ENCODE measurements around the gene SELENOI. TPM values are rescaled to one million over a fixed set of nuclear protein-coding genes. Genes with fewer than 3 reads are reported as not detected.

SELENOI gene
- total and polyA plus RNA-seq, 2 donors (not counting 3 experiments of a cell fraction or from before 2014, with no cell fraction given), result 10.8 to 25.3 TPM

GRCh38 chr2:26384183-26384582 is 38.2 kb downstream of the SELENOI start:
- no peak overlapping the region for H3K9ac ChIP-seq (replicated peaks; ENCODE audit: extremely low read depth, insufficient read depth, low read length)
- no TSS peak for BruUV-seq (replicated peaks)
- TF ChIP-seq FOS (IDR thresholded peaks at IDR 0.05; ENCODE audit: borderline replicate concordance, insufficient read depth, low read length) (no peak), JUN (IDR thresholded peaks at IDR 0.05; ENCODE audit: borderline replicate concordance, insufficient read depth, insufficient read length, low read depth) (no peak), CTCF (IDR thresholded peaks at IDR 0.05; ENCODE audit: extremely low read depth in 1 of 2, insufficient read depth in 1 of 2, low read depth in 1 of 2, low read length in 2 of 2) (no peak), MAX (IDR thresholded peaks at IDR 0.05; ENCODE audit: insufficient read depth, insufficient read length) (no peak), POLR2AphosphoS5 (IDR thresholded peaks at IDR 0.05; ENCODE audit: insufficient read depth, low read depth, low read length) (no peak), EZH2 (IDR thresholded peaks at IDR 0.05; ENCODE audit: borderline replicate concordance, low read depth, low read length, severe bottlenecking) (no peak), MYC (IDR thresholded peaks at IDR 0.05; ENCODE audit: low read depth, low read length) (no peak), GATA2 (IDR thresholded peaks at IDR 0.05; ENCODE audit: insufficient read depth, insufficient read length, low read depth, low read length) (no peak), POLR2A (IDR thresholded peaks at IDR 0.05; ENCODE audit: low read depth, low read length) (no peak)
- no peak overlapping the region for H3K27ac ChIP-seq (ENCODE audit: insufficient read depth, low read depth, low read length)
- intact Hi-C loops (cut with micrococcal nuclease) (no loop called here), dilution Hi-C loops (cut with MboI; ENCODE audit: extremely low pct_ligation_motif_present, low sequenced_read_pairs) (no loop called here)
- no peaks in the 10 kb centered on the region for H3K4me1 ChIP-seq (ENCODE audit: control insufficient read depth, extremely low read depth, insufficient read depth, low read length)
- ChIA-PET POLR2A (no interaction called here), CTCF (interaction anchor here (0.9 to 1.1 kb wide), 2 partner anchors 8 to 194 kb away, joined by 3 read pairs; no protein-coding TSS in a partner anchor)
- no peaks in the 10 kb centered on the region for H3K27me3 ChIP-seq (ENCODE audit: control insufficient read depth in 2 of 2, insufficient read depth in 2 of 2, low read length in 2 of 2)
- H3K9me3 ChIP-seq (replicated peaks; ENCODE audit: control insufficient read depth, insufficient read depth, low read length), result no peaks in the 10 kb centered on the region
- H3K4me2 ChIP-seq (ENCODE audit: insufficient read depth, low read length), result no peak overlapping the region
- H3K79me2 ChIP-seq (ENCODE audit: control insufficient read depth, insufficient read depth, low read length), result no peaks in the 10 kb centered on the region
- H2AFZ ChIP-seq (ENCODE audit: low read depth, low read length), result no peak overlapping the region
- no peak overlapping the region for H3K4me3 ChIP-seq (replicated peaks in 1 of 3; ENCODE audit: insufficient read depth in 1 of 3, low read depth in 1 of 3, low read length in 3 of 3)
- H4K20me1 ChIP-seq (replicated peaks; ENCODE audit: control insufficient read depth, extremely low read depth, insufficient read depth, low read length), result no peaks in the 10 kb centered on the region
- peaks cover 0 to under 1% of the 10 kb centered on the region in 2 experiments for H3K36me3 ChIP-seq (ENCODE audit: control insufficient read depth in 2 of 2, extremely low read depth in 1 of 2, insufficient read depth in 2 of 2, low read length in 2 of 2)
- H3K9me1 ChIP-seq (replicated peaks; ENCODE audit: control insufficient read depth, extremely low read depth, insufficient read depth, low read length), result no peaks in the 10 kb centered on the region
- DNase-seq (ENCODE audit: low read depth, low spot score), result no peak
- FAIRE-seq, result no peak
